ENCODE results near the gene ANGPT4.

Gene ANGPT4

DNA sequence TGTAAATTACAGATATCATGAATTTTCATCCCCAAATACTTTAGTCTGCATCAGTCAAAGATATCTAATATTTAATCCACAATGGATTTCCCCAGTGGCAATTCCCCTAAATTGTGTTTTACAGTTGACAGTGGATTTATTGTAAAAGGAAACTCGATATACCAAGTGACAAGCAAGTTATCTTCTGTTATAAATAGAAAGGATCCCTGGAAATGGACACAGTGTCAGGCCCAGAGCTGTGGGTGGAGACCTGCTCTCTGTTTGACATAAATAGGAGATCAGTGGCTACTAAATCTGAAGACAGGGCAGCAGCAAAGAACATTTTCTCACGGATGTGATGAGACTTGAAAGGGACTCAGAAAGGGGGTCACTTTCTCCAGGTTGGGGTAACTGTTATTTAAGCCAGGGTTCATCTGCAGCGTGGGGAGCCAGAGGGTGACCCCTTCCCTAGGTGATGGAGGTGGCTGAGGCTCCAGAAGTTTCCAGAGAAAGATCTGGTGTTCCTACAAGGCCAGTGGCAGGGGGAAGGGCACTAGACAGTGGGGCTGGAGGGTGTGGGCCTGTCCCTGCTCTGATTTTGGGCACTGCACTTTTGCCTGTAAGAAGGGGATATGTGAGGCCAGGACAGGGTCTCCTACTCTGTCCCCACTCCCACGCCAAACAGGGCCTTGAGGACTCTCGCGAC lies 94.9 kb downstream of the ANGPT4 start:
- no peak for DNase-seq

DNA sequence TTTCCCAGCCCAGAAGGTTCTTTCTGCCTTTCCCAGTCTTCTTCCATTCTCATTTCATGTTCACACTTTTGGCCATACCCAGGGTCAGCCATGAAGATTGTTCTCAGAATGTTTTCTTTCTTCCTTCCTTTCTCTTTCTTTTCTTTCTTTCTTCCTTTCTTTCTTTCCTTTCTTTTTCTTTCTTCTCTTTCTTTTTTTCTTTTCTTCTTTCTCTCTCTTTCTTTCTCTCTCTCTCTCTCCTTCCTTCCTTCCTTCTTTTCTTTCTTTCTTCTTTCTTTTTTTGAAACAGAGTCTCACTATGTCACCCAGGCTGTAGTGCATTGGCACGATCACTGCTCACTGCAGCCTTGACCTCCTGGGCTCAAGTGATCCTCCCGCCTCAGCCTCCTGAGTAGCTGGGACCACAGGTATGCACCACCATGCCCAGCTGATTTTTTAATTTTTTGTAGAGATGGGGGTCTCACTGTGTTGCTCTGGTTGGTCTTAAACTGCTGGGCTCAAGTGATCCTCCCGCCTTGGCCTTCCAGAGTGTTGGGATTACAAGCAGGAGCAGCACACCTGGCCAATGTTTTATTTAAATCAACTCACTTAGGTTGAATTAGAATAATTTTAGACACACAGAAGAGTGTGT lies 95.7 kb downstream of the ANGPT4 start:
- no peak for DNase-seq

All from fibroblast of upper back skin (primary cell).